ENCODE measurements around the gene NOS1AP.

The NOS1AP gene

DNA sequence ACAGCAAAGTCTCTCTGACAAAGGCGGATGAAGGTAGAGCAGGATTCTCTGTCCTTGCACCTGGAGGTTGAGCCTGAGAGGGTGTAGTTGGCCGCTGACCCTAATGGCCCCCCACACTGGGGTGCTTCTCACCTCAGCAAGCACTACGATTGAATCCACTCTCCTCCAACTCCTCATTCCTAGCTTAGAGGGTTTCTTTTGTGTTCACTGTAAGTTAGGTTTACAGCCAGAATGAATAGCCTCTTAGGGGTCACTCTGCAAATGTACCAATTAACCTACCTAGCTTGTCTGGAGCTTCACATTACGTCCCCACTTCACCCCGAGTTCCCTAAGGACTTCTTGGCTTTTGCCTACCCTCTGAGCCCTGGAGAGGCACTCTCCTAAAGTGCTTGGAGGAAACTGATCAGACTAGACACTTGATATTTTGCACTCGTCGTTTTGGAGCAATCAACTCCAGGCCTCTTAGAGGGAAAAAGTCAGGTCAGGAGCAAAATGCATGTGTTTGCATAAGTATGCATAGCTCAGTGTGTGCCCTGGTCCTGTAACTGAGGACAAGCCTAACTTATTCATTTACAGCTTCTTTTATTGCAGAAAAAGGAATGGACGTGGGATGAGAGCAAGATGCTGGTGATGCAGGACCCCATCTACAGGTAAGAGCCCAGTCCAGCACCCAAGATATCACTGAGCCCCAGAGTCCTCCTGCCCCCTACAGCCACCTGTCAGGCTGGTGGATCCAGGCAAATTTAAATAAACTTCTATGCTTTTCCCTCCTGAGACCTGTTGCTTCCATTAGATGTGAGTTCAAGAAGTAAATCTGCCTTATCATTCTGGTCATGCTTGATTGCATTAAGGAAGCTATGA is 230.8 kb downstream of the NOS1AP start:
- no peak for DNase-seq (ENCODE audit: low read depth)

GRCh38 chr1:162301696-162302095 is 232.2 kb downstream of the NOS1AP start:
- no peak for DNase-seq (ENCODE audit: low read depth)

DNA sequence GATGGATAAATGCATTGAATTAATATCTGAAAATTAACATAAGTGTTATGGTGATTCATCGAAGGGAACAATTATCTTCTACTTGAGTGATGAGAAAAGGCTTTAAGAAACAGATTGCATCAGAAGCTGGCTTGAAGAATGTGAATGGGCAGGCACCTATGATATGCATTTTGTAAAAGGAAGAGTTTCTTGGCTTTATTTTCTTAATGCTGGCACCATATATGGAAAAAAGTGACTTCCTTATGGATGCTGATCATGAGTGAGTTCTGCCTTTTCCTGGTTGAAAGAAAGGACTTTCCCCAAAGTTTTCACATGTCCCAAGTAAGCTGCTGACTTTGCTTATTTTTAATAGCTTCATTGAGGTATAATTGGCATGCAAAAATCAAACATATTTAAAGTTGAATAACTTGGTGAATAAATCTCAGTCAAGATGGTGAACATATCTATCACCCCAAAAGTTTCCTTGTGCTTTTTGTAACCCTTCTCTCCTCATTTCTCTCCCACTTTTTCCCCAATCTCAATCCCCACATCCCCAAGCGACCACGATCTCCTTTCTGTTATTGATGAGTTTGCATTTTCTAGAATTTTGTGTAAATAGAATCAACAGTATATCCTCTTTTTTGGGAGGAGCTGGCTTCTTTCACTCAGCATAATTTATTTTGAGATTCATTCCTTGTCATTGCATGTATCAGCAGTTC is 233.0 kb downstream of the NOS1AP start:
- no peak for DNase-seq (ENCODE audit: low read depth)

- DNase-seq (ENCODE audit: low read depth) = no peak
These were observed 233.5 kb downstream of the NOS1AP start for GRCh38 chr1:162303004-162303344.

DNA sequence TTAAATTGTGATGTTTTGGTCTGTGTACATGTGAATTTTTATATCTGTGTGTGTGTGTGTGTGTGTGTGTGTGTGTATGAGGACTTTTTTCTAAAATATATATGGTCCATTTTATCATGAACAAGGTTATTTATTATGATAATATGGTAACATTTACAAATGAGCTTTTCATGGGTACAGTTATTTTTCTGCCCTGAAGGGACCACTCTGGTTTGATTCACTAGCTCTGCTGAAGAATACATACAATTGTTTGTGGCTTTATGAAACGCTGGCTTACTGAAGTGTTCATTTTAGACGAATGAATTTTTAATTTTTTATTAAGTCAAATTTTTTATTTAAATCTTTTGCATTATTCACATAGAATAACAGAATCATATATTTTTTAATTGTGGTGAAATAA is 235.2 kb downstream of the NOS1AP start:
- DNase-seq (ENCODE audit: low read depth) = no peak

DNA sequence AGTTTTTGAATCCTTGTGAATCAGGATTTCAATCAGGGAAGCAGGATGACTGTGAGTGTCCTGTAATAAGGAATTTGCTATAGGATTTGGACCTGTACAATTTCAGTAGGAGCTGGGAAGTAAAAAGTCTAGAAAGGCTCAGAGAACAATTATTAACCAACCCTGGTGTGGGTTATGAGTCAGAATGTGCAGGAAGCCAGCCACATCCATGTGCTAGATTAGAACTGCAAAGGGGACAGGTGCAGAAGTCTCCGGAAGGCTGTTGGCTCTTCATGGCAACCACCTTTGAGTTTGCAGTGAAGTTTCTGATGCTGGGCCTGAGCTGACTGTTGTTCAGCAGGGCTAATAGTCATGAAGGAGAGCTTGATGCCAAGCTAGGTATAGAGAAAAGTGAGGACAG is 236.5 kb downstream of the NOS1AP start:
- DNase-seq (ENCODE audit: low read depth) = no peak

DNA sequence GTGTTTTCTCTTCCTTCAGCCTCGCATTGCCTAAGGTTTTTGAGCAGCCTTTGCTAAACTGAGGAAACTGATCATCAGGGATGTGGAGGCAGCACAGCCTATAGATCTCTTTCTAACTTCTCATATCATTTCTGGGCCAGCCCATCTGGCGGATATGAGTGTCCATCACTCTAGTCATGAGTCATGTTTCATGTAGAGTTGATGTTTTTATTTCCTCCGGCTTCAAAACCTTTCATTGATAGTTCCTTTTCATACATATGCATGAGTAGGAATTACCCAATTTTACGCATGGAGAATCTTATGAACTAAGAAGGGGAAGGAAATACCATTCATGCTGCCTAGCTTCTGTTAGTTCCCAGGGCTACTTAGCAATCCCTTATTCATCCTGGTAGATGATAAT is 240.8 kb downstream of the NOS1AP start:
- no peak for DNase-seq (ENCODE audit: low read depth)

DNA sequence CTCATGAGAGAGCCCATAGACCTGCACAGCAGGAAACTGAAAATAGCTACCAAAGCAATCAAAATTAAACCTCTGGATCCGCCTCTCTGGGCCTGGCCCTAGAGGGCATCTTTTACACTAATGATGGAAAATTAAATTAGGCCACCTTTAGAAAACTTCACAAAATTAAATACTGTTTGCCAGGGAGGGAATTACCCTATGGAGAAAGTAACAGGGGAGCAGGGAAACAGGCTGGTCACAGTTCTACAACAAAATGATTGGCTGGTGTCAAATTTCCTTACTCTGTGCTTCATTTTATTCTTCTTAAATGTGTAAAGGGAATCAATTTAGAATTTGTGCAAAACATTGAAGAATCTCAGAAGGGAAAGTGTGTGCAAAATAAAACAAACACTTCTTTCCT is 244.7 kb downstream of the NOS1AP start:
- no peak for DNase-seq (ENCODE audit: low read depth)

DNA sequence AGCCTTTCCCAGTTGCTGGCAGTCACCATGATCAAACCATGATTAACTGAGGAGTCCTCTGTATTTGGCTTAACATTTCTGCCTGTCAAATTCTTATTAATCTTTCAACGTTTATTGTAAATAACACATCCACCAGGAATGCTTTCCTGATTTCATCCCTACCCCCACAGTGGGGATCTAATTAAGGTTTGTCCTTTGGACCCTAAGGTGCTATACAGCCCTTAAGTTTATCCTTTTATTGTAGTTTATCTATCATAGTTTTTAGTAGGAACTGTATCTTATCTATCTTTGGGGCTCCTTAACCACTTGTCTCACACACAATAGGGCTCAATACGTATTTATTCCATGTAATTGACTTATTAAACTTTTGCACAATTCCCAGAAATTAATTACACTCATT is 246.2 kb downstream of the NOS1AP start:
- DNase-seq (ENCODE audit: low read depth) = no peak

GRCh38 chr1:162316187-162316586 is 246.7 kb downstream of the NOS1AP start:
- no peak for DNase-seq (ENCODE audit: low read depth)

- DNase-seq (ENCODE audit: low read depth) = no peak
These were observed 248.1 kb downstream of the NOS1AP start for GRCh38 chr1:162317621-162318020.

DNA sequence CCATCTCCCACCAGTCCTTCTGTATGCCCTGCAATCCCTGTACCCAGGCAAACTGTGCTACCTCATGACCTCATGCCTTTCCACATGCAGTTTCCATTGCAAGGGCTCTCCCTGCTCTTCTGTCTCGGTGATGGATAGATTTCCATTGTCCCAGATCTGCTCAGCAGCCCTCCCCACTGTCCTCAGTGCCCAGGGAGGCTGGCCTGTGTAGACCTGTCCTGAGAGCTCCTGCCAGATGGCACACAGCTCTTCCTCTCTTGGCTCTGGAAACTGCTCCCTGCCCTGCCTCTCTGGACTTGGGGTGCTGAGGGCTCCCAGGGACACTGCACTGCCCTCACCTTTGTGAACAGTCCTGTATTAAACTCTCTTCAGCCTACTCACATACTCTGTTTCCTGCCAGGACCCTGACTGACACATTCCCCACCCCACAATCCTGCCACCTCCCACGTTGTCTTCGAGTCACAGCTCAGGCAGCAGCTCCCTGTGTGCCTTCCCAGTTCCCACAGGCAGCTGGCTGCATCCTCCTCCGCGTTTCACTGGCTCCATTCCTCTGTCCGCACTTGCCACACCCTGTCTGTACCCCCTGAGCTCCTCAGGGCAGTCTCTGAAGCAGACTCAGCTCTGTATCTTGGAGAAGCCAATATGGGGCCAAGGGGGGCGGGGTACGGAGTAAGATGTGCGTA is 250.1 kb downstream of the NOS1AP start:
- no peak for DNase-seq (ENCODE audit: low read depth)

- no peak for DNase-seq (ENCODE audit: low read depth)
These were observed 252.4 kb downstream of the NOS1AP start for GRCh38 chr1:162321809-162322422.

DNA sequence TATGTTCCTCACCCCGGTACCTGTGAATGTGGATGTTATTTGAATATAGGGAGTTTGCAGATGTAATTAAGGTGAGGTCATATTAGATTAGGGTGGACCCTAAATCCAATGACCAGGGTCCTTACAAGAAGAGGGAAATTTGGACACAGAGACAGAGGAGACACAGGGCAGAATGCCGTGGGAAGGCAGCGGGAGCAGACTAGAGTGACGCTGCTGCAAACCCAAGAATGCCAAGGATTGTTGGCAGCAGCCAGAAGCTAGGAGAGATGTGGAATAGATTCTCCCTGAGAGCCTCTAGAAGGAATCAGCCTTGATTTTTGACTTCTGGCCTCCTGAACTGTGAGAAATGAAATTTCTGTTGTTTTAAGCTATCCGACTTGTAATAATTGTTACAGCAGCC is 253.5 kb downstream of the NOS1AP start:
- no peak for DNase-seq (ENCODE audit: low read depth)

- DNase-seq (ENCODE audit: low read depth) = no peak
These were observed 254.9 kb downstream of the NOS1AP start for GRCh38 chr1:162324396-162324795.

- no peak for DNase-seq (ENCODE audit: low read depth)
These were observed 257.1 kb downstream of the NOS1AP start for GRCh38 chr1:162326559-162326958.

GRCh38 chr1:162327144-162327787 is 257.8 kb downstream of the NOS1AP start:
- no peak for DNase-seq (ENCODE audit: low read depth)

DNA sequence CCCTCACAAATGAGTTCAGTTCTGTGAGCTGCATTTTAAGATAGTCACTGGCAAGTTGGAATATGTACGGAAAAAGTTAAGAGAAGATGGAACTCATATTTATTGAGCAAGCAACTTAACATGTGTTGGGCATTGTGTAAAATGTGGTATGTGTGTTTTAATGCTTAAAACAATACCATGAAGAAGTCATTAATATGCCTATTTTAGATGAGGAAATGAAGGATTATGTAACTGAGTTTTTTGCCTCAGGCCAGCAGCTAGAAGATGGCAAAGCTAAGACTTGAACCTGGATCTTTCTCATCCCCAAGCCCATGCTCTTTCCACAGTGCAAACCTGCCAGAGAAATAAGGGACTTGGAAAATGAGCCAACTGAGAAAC is 258.3 kb downstream of the NOS1AP start:
- no peak for DNase-seq (ENCODE audit: low read depth)

DNA sequence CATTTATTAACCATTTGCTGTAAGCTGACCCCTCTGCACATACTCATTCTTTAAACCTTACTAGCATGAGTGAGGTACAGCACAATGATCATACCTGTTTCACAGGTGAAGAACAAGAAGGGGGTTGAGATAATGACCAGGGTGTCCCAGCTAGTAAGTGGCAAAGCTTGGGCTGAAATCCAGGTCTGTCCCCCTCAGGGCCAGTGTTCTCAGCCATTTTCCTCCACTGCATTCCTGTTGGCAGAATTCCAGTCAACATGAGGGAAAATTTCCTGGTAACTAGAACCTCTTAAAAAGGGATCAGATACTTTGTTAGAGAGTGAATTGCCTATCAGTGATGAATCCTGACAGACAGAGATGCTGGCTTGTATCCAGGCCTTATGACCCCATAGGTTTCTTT is 259.0 kb downstream of the NOS1AP start:
- no peak for DNase-seq (ENCODE audit: low read depth)

DNA sequence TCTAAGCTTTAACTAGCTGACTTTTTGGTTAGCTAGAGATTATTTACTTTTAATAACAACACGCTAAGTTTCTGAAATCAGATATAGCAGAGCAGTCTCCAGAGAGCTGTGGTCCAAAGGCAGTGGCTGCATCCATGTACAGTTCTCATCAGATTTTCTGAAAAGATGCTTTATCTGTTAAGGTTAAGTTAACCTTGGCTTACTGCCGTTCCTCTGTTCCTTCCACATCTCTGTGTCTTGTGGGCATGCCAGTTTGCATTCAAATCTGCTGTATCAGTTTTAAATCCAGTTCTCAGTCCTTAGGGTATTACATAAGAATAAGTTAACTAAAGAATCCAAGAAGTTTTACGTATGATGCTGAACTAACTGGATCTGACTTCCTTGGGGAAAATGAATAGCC is 260.3 kb downstream of the NOS1AP start:
- DNase-seq (ENCODE audit: low read depth) = no peak

- DNase-seq (ENCODE audit: low read depth) = no peak
These were observed 264.5 kb downstream of the NOS1AP start for GRCh38 chr1:162333991-162334390.

- no peak for DNase-seq (ENCODE audit: low read depth)
These were observed 265.6 kb downstream of the NOS1AP start for GRCh38 chr1:162335126-162335525.

Measured in GM04503 (cell line).